Measurements from ENCODE around the gene MAGEB5.

DNA sequence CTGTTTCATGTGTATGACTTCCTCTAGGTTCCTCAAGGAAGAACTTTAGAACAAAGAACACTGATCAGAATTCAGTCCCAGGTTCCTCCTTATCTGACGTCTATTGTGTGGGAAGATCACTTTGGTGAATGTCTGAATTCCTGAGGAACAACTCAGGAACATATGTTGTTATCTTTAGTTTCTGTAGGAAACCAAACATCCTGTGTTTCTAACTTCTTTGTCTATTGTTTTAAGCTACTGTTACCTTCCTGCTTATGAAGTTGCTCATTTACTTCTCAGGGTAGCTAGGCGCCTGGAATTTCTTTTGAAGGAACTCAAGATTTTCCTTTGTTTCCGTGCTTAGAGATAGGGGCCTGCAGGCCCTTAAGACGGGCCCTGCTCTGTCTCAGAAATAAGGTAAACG lies 46.2 kb downstream of the MAGEB5 start:
- TF ChIP-seq POLR2A (IDR thresholded peaks at IDR 0.05): no peak
- no peak for TF ChIP-seq CTCF (IDR thresholded peaks at IDR 0.05)

Measured in body of pancreas (tissue), 4 donors.